ENCODE data around the gene EIF4A3.

DNA sequence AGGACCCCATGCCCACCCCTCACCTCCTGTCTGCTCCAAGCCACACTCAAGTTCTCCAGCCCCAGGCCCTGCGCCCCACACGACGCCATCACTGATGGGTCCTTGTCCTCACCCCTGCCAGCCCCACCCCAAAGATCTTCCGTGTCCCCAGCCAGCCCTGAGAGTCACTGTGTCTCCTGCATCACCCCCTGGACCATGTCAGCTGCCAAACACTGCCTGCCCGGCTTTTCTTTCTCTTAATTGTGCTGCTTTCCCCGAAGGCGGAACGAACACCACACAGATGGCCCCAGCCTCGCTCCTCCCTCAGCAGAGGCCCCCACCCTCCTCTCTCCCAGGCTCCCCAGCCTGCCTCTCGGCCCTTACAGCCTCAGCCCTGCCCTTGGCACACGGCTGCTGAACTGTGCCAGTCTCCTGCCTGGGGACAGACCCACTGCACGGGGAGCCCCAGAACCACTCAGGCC, 50.3 kb downstream of the EIF4A3 start:
- TF ChIP-seq CTCF (IDR thresholded peaks at IDR 0.05) (no peak), EP300 (IDR thresholded peaks at IDR 0.05) (no peak), POLR2A (IDR thresholded peaks at IDR 0.05) (no peak)

All from ovary (tissue), 3 donors.